NOMO-1 treated with dmso at 0.1 percent for 144 hours (cell line): ENCODE measurements around the gene CDC25B.

Experiments
- DNase-seq: peaks from one replicate; lab custom pipeline; 2025; ENCODE audit not compliant: unreplicated experiment; lab: John Stamatoyannopoulos, UW

CDC25B gene

GRCh38 chr20:3763671-3764601 is 32.2 kb upstream of the CDC25B start:
- no peak for DNase-seq

- DNase-seq, result no peak
Observed at GRCh38 chr20:3764659-3765058, 31.5 kb upstream of the CDC25B start.

GRCh38 chr20:3765171-3765882 is 30.8 kb upstream of the CDC25B start:
- DNase-seq, result no peak

- no peak for DNase-seq
Observed at GRCh38 chr20:3766422-3767109, 29.5 kb upstream of the CDC25B start.

- DNase-seq, result no peak
Observed at GRCh38 chr20:3767110-3767426, 29.0 kb upstream of the CDC25B start.

- DNase-seq, result peak; percentile 98
Observed at GRCh38 chr20:3767427-3768341, 28.4 kb upstream of the CDC25B start, which contains the start of gene ADISSP. Gene ADISSP (minus strand): TSS chr20:3767753. CDS start chr20:3760100, 7,653 bp downstream.

GRCh38 chr20:3768342-3769130 is 27.6 kb upstream of the CDC25B start:
- peak; percentile 73 for DNase-seq

GRCh38 chr20:3771552-3772058 is 24.5 kb upstream of the CDC25B start:
- no peak for DNase-seq

GRCh38 chr20:3775457-3776108 is 20.5 kb upstream of the CDC25B start:
- DNase-seq, result no peak

GRCh38 chr20:3777381-3777715 is 18.8 kb upstream of the CDC25B start:
- no peak for DNase-seq

GRCh38 chr20:3777716-3778629 is 18.1 kb upstream of the CDC25B start:
- no peak for DNase-seq

- DNase-seq, result no peak
Observed at GRCh38 chr20:3778976-3779375, 17.1 kb upstream of the CDC25B start.

GRCh38 chr20:3781153-3781910 is 14.8 kb upstream of the CDC25B start, which contains the start of gene SPEF1:
Gene SPEF1 (minus strand): TSS chr20:3781448. CDS start chr20:3781287, 161 bp downstream.
- peak; percentile 88 for DNase-seq

GRCh38 chr20:3782597-3782996 is 13.5 kb upstream of the CDC25B start:
- no peak for DNase-seq

- DNase-seq, result no peak
Observed at GRCh38 chr20:3783068-3783489, 13.0 kb upstream of the CDC25B start.

- no peak for DNase-seq
Observed at GRCh38 chr20:3783511-3784195, 12.5 kb upstream of the CDC25B start.
